HepG2 (cell line): ENCODE data around the gene NEDD8. TPM values are rescaled to one million over a fixed set of nuclear protein-coding genes. Genes with fewer than 3 reads are reported as not detected.

Source experiments
- DBP ChIP-seq: sonication (generic); formaldehyde crosslinking; IDR thresholded peaks from 2 replicates; pipeline ENCODE4 v1.4.0; 2020; ENCODE audit warnings: missing genetic modification reagents; ENCODE audit errors: not compliant biosample characterization
- HMGA1 ChIP-seq: sonication (generic); formaldehyde crosslinking; conservative IDR thresholded peaks from 2 replicates; pipeline ENCODE4 v1.4.0; 2020; ENCODE audit warnings: missing genetic modification reagents
- PAF1 ChIP-seq: IDR thresholded peaks from 2 replicates; pipeline ENCODE4 v1.6.1; 2016; ENCODE audit warnings: missing genetic modification reagents, missing compliant biosample characterization
- POLR2A ChIP-seq, 2 experiments: IDR thresholded peaks; 2 replicates each; pipeline ENCODE4 v1.6.1; 2011; ENCODE audit warnings: low read depth in 2 of 2, low read length in 2 of 2, mild to moderate bottlenecking in 1 of 2, moderate library complexity in 1 of 2; ENCODE audit not compliant: insufficient read depth in 1 of 2
- PTBP1 ChIP-seq: fragments of 200-400 bp; formaldehyde crosslinking; IDR thresholded peaks from 2 replicates; pipeline ENCODE4 v1.6.1; 2018; ENCODE audit warnings: low read length, low read depth; ENCODE audit not compliant: poor library complexity, severe bottlenecking
- REL ChIP-seq: sonication (generic); formaldehyde crosslinking; conservative IDR thresholded peaks from 2 replicates; pipeline ENCODE4 v1.8.0; 2022; ENCODE audit warnings: mild to moderate bottlenecking, missing genetic modification reagents, moderate library complexity
- ZNF816 ChIP-seq: sonication (generic); formaldehyde crosslinking; IDR thresholded peaks from 2 replicates; pipeline ENCODE4 v1.8.0; 2022; ENCODE audit warnings: missing genetic modification reagents, mild to moderate bottlenecking, borderline replicate concordance
- polyA plus RNA-seq, 8 experiments: library from polyadenylated mRNA; depleted of rRNA in 3 of 8; stranded (reverse) in 7 of 8; unstranded in 1 of 8; fragments of >200 nt; fragmentation: Illumina TruSeq in 4 of 8; extraction: Trizol in 4 of 8; gene quantifications; 2 replicates each; pipeline versions ENCODE4 v1.2.1 to v1.2.3, GENCODE V29; 2011 to 2016; ENCODE audit warnings: low read depth in 4 of 8, missing spikeins in 1 of 8, mixed read lengths in 1 of 8; ENCODE audit not compliant: insufficient read depth in 1 of 8
- total RNA-seq, 5 experiments: library from RNA; depleted of rRNA; stranded (reverse); fragments of >200 nt; fragmentation: Illumina TruSeq; extraction: Trizol; gene quantifications; 2 replicates each; pipeline ENCODE4 v1.2.3, GENCODE V29; 2016; ENCODE audit warnings: low read depth in 1 of 5
- TF ChIP-seq, protein P1 (sequence below): sonication (generic); formaldehyde crosslinking; IDR thresholded peaks from 2 replicates; pipeline ENCODE4 v1.5.1; 2020; ENCODE audit warnings: missing genetic modification reagents, mild to moderate bottlenecking, borderline replicate concordance
- TF ChIP-seq, protein P2 (sequence below): sonication (generic); formaldehyde crosslinking; IDR thresholded peaks from 2 replicates; pipeline ENCODE4 v1.5.0; 2020; ENCODE audit warnings: mild to moderate bottlenecking, missing genetic modification reagents, borderline replicate concordance
- TF ChIP-seq, protein P3 (sequence below): sonication (generic); formaldehyde crosslinking; IDR thresholded peaks from 2 replicates; pipeline ENCODE4 v1.5.0; 2020; ENCODE audit warnings: missing genetic modification reagents
- TF ChIP-seq, protein P4 (sequence below): sonication (generic); formaldehyde crosslinking; IDR thresholded peaks from 2 replicates; pipeline ENCODE4 v1.8.0; 2022; ENCODE audit warnings: low read depth, missing genetic modification reagents
- TF ChIP-seq, protein P5 (sequence below): sonication (generic); formaldehyde crosslinking; IDR thresholded peaks from 2 replicates; pipeline ENCODE4 v1.5.0; 2020; ENCODE audit warnings: mild to moderate bottlenecking, missing genetic modification reagents, moderate library complexity
- TF ChIP-seq, protein P6 (sequence below): sonication (generic); formaldehyde crosslinking; IDR thresholded peaks from 2 replicates; pipeline ENCODE4 v1.4.0; 2020; ENCODE audit warnings: missing genetic modification reagents

NEDD8 gene
- total and polyA plus RNA-seq, 2 of the 13 experiments (the other 11 are each of a cell fraction or from before 2014, with no cell fraction given) = 535 to 713 TPM

GRCh38 chr14:24235804-24236688 lies 3.9 kb upstream of the NEDD8 start (continued):
- no peak for TF ChIP-seq PTBP1
- TF ChIP-seq ZNF816 = 0 out of 2 replicates have a peak, but pooled peaks have one; percentile 47
- TF ChIP-seq, protein P1, sequence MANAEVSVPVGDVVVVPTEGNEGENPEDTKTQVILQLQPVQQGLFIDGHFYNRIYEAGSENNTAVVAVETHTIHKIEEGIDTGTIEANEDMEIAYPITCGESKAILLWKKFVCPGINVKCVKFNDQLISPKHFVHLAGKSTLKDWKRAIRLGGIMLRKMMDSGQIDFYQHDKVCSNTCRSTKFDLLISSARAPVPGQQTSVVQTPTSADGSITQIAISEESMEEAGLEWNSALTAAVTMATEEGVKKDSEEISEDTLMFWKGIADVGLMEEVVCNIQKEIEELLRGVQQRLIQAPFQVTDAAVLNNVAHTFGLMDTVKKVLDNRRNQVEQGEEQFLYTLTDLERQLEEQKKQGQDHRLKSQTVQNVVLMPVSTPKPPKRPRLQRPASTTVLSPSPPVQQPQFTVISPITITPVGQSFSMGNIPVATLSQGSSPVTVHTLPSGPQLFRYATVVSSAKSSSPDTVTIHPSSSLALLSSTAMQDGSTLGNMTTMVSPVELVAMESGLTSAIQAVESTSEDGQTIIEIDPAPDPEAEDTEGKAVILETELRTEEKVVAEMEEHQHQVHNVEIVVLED (CRISPR knock-in tag) = 0 out of 2 replicates have a peak, but pooled peaks have one; percentile 36
- TF ChIP-seq PAF1 (CRISPR knock-in tag) = 0 out of 2 replicates have a peak, but pooled peaks have one; percentile 45
- TF ChIP-seq POLR2A (IDR thresholded peaks at IDR 0.05; ENCODE audit: insufficient read depth in 1 of 2, low read depth in 2 of 2, low read length in 2 of 2) = peak in 1 of 2 experiments; percentile 12; a peak in 1 of 4 replicates
- 0 out of 2 replicates have a peak, but pooled peaks have one; percentile 49 for TF ChIP-seq REL (CRISPR knock-in tag)
- no peak for TF ChIP-seq DBP (CRISPR knock-in tag)
- TF ChIP-seq, protein P2, sequence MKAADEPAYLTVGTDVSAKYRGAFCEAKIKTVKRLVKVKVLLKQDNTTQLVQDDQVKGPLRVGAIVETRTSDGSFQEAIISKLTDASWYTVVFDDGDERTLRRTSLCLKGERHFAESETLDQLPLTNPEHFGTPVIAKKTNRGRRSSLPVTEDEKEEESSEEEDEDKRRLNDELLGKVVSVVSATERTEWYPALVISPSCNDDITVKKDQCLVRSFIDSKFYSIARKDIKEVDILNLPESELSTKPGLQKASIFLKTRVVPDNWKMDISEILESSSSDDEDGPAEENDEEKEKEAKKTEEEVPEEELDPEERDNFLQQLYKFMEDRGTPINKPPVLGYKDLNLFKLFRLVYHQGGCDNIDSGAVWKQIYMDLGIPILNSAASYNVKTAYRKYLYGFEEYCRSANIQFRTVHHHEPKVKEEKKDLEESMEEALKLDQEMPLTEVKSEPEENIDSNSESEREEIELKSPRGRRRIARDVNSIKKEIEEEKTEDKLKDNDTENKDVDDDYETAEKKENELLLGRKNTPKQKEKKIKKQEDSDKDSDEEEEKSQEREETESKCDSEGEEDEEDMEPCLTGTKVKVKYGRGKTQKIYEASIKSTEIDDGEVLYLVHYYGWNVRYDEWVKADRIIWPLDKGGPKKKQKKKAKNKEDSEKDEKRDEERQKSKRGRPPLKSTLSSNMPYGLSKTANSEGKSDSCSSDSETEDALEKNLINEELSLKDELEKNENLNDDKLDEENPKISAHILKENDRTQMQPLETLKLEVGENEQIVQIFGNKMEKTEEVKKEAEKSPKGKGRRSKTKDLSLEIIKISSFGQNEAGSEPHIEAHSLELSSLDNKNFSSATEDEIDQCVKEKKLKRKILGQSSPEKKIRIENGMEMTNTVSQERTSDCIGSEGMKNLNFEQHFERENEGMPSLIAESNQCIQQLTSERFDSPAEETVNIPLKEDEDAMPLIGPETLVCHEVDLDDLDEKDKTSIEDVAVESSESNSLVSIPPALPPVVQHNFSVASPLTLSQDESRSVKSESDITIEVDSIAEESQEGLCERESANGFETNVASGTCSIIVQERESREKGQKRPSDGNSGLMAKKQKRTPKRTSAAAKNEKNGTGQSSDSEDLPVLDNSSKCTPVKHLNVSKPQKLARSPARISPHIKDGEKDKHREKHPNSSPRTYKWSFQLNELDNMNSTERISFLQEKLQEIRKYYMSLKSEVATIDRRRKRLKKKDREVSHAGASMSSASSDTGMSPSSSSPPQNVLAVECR (CRISPR knock-in tag) = 0 out of 2 replicates have a peak, but pooled peaks have one; percentile 31
- TF ChIP-seq, protein P3, sequence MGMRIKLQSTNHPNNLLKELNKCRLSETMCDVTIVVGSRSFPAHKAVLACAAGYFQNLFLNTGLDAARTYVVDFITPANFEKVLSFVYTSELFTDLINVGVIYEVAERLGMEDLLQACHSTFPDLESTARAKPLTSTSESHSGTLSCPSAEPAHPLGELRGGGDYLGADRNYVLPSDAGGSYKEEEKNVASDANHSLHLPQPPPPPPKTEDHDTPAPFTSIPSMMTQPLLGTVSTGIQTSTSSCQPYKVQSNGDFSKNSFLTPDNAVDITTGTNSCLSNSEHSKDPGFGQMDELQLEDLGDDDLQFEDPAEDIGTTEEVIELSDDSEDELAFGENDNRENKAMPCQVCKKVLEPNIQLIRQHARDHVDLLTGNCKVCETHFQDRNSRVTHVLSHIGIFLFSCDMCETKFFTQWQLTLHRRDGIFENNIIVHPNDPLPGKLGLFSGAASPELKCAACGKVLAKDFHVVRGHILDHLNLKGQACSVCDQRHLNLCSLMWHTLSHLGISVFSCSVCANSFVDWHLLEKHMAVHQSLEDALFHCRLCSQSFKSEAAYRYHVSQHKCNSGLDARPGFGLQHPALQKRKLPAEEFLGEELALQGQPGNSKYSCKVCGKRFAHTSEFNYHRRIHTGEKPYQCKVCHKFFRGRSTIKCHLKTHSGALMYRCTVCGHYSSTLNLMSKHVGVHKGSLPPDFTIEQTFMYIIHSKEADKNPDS (CRISPR knock-in tag) = 0 out of 2 replicates have a peak, but pooled peaks have one; percentile 18
- TF ChIP-seq, protein P4, sequence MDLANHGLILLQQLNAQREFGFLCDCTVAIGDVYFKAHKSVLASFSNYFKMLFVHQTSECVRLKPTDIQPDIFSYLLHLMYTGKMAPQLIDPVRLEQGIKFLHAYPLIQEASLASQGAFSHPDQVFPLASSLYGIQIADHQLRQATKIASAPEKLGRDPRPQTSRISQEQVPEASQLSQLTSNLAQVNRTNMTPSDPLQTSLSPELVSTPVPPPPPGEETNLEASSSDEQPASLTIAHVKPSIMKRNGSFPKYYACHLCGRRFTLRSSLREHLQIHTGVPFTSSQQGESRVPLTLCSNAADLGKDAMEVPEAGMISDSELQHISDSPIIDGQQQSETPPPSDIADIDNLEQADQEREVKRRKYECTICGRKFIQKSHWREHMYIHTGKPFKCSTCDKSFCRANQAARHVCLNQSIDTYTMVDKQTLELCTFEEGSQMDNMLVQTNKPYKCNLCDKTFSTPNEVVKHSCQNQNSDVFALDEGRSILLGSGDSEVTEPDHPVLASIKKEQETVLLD (CRISPR knock-in tag) = 0 out of 2 replicates have a peak, but pooled peaks have one; percentile 31
- TF ChIP-seq, protein P5, sequence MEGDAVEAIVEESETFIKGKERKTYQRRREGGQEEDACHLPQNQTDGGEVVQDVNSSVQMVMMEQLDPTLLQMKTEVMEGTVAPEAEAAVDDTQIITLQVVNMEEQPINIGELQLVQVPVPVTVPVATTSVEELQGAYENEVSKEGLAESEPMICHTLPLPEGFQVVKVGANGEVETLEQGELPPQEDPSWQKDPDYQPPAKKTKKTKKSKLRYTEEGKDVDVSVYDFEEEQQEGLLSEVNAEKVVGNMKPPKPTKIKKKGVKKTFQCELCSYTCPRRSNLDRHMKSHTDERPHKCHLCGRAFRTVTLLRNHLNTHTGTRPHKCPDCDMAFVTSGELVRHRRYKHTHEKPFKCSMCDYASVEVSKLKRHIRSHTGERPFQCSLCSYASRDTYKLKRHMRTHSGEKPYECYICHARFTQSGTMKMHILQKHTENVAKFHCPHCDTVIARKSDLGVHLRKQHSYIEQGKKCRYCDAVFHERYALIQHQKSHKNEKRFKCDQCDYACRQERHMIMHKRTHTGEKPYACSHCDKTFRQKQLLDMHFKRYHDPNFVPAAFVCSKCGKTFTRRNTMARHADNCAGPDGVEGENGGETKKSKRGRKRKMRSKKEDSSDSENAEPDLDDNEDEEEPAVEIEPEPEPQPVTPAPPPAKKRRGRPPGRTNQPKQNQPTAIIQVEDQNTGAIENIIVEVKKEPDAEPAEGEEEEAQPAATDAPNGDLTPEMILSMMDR = no peak
- TF ChIP-seq HMGA1 (CRISPR knock-in tag) = no peak
- TF ChIP-seq, protein P6, sequence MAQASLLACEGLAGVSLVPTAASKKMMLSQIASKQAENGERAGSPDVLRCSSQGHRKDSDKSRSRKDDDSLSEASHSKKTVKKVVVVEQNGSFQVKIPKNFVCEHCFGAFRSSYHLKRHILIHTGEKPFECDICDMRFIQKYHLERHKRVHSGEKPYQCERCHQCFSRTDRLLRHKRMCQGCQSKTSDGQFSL (CRISPR knock-in tag) = 0 out of 2 replicates have a peak, but pooled peaks have one; percentile 42
